ENCODE measurements around the gene POMT2.

The POMT2 gene

DNA sequence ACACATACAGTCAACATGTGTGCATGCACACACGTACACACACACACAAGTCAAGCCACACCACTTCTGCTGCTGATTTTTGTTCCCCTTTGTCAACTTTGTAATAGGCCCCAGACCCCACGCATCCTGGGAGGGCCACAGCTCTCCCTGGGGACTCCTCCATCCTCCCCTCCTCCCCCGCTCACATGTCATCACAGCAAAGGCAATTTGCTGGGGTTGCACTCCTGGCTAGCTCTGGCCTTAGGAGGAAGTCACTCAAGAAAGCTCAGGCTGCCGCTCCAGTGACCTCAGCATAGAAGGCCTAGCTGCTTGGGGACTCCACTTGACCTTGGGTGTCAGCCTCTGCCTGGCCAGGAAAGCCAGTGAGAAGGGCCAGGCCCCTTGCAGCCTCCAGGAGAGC is 76.8 kb downstream of the POMT2 start:
- intact Hi-C loops (cut with micrococcal nuclease): no loop called here
- H3K27ac Mint-ChIP-seq: no peak overlapping the region
- H3K4me1 Mint-ChIP-seq (ENCODE audit: low read depth): no peaks in the 10 kb centered on the region

DNA sequence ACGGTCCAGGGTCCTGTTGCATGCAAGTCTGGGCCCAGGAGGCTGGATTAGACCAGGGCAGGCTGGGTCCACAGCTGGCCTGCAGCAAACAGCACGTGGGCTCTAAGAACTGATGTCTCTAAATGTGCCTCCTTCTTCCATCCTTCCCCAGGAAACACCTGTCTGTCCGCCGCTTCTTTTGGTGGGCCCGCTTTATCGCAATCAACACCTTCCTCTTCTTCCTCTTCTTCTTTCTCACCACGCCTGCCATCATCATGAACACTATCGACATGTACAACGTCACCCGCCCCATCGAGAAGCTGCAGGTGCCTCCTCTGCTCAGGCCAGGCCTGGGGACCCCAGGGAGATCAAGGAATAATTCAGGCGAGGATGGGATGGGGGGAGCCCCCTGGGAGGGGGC is 77.9 kb downstream of the POMT2 start:
- H3K27me3 Mint-ChIP-seq: peaks cover 4% of the 10 kb centered on the region
- no peaks in the 10 kb centered on the region for H3K4me1 Mint-ChIP-seq (ENCODE audit: low read depth)
- no peaks in the 10 kb centered on the region for H3K36me3 Mint-ChIP-seq (ENCODE audit: low read depth)
- intact Hi-C loops (cut with micrococcal nuclease): no loop called here
- H3K4me3 Mint-ChIP-seq: no peak overlapping the region
- H3K27ac Mint-ChIP-seq: no peak overlapping the region
- no peaks in the 10 kb centered on the region for H3K9me3 Mint-ChIP-seq

More for the DNA sequence above, 76.8 kb downstream of the POMT2 start:
- no peak overlapping the region for H3K4me3 Mint-ChIP-seq
- H3K27me3 Mint-ChIP-seq: peaks cover 4% of the 10 kb centered on the region
- no peaks in the 10 kb centered on the region for H3K36me3 Mint-ChIP-seq (ENCODE audit: low read depth)
- no peaks in the 10 kb centered on the region for H3K9me3 Mint-ChIP-seq

DNA sequence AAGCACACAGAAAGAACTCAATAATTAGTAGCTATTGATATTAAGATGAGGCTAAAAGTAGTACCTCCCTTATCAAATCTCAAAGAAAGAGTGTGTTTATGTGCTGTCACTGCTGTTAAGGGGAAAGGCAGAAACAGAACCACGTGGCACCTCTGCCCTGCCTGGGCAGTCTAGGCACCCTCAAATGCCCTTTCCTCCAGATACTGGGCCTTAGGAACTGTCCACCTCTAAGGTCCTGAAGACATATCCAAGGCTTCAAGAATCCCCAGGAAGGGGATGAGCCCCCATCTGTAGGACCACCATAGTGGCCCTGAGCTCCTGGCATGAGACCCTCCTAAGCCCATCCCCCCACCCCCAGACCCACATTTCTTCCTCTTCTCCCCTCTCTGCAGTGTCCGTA is 78.7 kb downstream of the POMT2 start:
- intact Hi-C loops (cut with micrococcal nuclease): no loop called here
- H3K9me3 Mint-ChIP-seq: no peaks in the 10 kb centered on the region

DNA sequence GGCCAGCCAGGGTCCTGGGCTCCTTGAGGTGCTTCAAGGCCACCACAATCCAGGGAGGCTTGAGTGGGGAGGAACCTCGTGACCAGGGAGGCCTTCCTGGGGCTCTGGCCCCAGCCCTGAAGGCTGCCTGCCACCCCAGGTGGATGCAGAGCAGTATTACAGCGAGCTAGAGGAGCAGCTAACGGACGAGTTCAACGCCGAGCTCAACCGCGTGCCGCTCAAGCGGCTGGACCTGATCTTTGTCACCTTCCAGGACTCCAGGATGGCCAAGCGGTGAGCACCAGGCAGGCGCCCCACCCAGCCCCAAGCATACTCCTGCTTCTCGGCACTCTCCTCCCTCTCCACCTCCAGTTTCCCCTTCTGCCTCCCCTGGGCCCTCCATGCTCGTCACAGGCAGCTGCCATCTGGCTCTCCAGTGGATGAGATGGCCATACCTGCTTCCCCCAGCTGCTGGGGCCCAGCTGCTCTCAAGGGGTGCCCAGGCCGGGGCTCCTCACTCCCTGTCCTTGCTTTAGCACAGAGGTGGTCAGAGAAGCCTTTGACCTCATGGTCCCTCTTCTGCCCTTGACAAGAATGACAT is 80.3 kb downstream of the POMT2 start:
- no peaks in the 10 kb centered on the region for H3K36me3 Mint-ChIP-seq (ENCODE audit: low read depth)
- H3K4me3 Mint-ChIP-seq: no peak overlapping the region
- no peak overlapping the region for H3K27ac Mint-ChIP-seq
- intact Hi-C loops (cut with micrococcal nuclease): no loop called here
- H3K4me1 Mint-ChIP-seq (ENCODE audit: low read depth): no peaks in the 10 kb centered on the region
- no peaks in the 10 kb centered on the region for H3K9me3 Mint-ChIP-seq
- H3K27me3 Mint-ChIP-seq: peaks cover 4% of the 10 kb centered on the region

More for the DNA sequence above, 78.7 kb downstream of the POMT2 start:
- H3K27me3 Mint-ChIP-seq: peaks cover 4% of the 10 kb centered on the region
- H3K36me3 Mint-ChIP-seq (ENCODE audit: low read depth): no peaks in the 10 kb centered on the region
- no peak overlapping the region for H3K4me3 Mint-ChIP-seq
- H3K4me1 Mint-ChIP-seq (ENCODE audit: low read depth): no peaks in the 10 kb centered on the region
- H3K27ac Mint-ChIP-seq: no peak overlapping the region

DNA sequence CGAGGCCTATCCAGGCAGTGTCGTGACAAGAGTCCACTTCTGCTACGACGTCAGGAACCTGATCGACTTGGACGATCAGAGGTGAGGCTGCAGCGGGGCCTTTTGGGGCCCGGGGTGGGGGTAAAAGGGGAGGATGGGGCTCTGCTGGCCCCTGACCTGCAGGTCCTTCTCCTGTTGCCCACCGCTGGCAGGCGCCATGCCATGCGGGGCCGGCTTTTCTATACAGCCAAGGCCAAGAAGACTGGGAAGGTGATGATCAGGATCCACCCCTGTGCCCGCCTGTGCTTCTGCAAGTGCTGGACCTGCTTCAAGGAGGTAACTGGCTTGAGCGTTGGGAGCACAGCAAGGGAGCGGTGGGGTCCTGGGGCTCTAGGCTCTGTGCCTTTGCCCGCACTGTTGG is 81.3 kb downstream of the POMT2 start:
- no peak overlapping the region for H3K4me3 Mint-ChIP-seq
- H3K4me1 Mint-ChIP-seq (ENCODE audit: low read depth): no peaks in the 10 kb centered on the region
- no peaks in the 10 kb centered on the region for H3K36me3 Mint-ChIP-seq (ENCODE audit: low read depth)
- no peaks in the 10 kb centered on the region for H3K9me3 Mint-ChIP-seq
- intact Hi-C loops (cut with micrococcal nuclease): no loop called here
- H3K27ac Mint-ChIP-seq: no peak overlapping the region
- H3K27me3 Mint-ChIP-seq: peaks cover 4% of the 10 kb centered on the region

DNA sequence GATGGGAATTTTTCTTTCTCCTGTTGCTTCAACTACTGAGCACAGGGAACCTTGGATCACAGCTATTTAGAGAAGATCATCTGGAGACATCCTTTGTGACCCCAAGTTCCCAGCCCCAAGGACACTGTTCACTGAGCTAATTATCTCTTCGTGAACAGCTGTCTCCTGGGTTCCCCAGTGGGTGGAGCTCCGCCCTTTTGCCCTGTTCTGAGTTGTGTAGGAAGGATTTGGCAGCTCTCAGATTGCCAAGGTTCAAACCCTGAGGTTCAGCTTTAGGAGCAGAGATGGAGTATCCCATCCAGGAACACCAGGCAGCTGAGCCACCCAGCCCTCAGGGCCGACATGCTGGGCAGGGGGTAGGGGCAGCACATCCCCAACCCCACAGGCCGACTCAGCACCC is 81.7 kb downstream of the POMT2 start:
- Mint-ChIP-seq H3K27me3 (peaks cover 4% of the 10 kb centered on the region), H3K36me3 (ENCODE audit: low read depth) (no peaks in the 10 kb centered on the region), H3K9me3 (no peaks in the 10 kb centered on the region), H3K4me3 (no peak overlapping the region), H3K27ac (no peak overlapping the region), H3K4me1 (ENCODE audit: low read depth) (no peaks in the 10 kb centered on the region)
- intact Hi-C loops (cut with micrococcal nuclease): no loop called here

DNA sequence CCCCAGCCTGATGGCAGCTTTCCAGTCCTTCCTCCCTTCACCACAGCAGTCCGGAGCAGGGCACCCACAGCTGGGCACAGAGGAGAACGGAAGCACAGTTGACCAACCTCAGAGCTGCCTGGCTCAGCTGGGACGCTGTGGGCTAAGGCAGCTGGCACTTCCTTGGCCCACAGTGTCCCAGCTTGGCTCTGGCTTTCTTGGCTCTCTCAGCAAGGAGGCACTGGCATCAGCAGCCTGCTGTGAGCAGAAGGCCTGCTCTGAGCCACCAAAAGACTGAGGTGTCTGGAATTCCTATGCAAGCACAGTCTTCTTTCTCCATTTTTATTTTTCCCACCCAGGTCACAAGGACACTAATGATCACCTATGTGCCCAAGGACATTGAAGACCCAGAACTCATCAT is 82.3 kb downstream of the POMT2 start:
- H3K36me3 Mint-ChIP-seq (ENCODE audit: low read depth): no peaks in the 10 kb centered on the region
- no peak overlapping the region for H3K27ac Mint-ChIP-seq
- peaks cover 4% of the 10 kb centered on the region for H3K27me3 Mint-ChIP-seq

DNA sequence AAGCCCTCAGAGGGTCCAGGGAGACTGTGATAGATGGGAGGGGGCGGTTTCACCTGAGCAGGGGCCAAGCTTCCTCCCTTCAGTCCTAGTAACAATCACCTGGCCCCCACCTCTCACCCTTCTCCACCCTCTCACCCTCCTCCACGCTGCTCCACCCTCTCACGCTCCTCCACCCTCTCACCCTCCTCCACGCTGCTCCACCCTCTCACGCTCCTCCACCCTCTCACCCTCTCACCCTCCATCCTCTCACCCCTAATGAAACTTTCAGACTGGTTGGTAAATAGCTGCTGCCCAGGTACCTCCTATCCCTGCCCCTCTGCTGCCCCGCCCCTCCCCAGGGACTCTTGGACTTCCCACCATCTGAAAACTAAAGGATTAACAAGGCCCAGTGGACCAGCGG is 83.9 kb downstream of the POMT2 start:
- H3K9me3 Mint-ChIP-seq: no peaks in the 10 kb centered on the region
- H3K36me3 Mint-ChIP-seq (ENCODE audit: low read depth): no peaks in the 10 kb centered on the region
- H3K4me1 Mint-ChIP-seq (ENCODE audit: low read depth): no peaks in the 10 kb centered on the region
- no peak overlapping the region for H3K4me3 Mint-ChIP-seq
- H3K27ac Mint-ChIP-seq: no peak overlapping the region
- intact Hi-C loops (cut with micrococcal nuclease): no loop called here
- H3K27me3 Mint-ChIP-seq: no peaks in the 10 kb centered on the region

More for the DNA sequence above, 82.3 kb downstream of the POMT2 start:
- intact Hi-C loops (cut with micrococcal nuclease): no loop called here
- Mint-ChIP-seq H3K4me3 (no peak overlapping the region), H3K4me1 (ENCODE audit: low read depth) (no peaks in the 10 kb centered on the region), H3K9me3 (no peaks in the 10 kb centered on the region)

DNA sequence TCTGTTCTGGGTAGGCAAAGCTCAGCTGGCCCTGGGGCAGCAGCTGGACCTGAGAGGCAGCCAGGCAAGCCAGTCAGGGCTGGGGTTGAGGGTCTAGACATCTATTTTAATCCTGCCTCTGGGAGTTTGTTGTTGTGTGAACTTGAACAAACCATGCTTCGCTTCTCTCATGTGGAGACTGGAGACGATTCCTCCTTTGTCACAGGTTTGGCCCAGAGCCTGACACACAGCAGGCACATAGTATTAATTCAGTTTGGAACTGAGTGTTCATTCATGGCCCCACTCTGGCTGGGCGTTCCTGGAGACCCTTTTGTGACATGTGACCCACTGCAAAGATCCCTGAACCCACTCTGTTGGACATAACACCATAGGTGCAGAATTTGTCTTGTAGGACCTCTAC is 89.0 kb downstream of the POMT2 start:
- H3K9me3 Mint-ChIP-seq: no peaks in the 10 kb centered on the region
- H3K4me3 Mint-ChIP-seq: no peak overlapping the region
- H3K27me3 Mint-ChIP-seq: no peaks in the 10 kb centered on the region
- no peak overlapping the region for H3K27ac Mint-ChIP-seq
- no peaks in the 10 kb centered on the region for H3K4me1 Mint-ChIP-seq (ENCODE audit: low read depth)
- intact Hi-C loops (cut with micrococcal nuclease): no loop called here
- no peaks in the 10 kb centered on the region for H3K36me3 Mint-ChIP-seq (ENCODE audit: low read depth)

DNA sequence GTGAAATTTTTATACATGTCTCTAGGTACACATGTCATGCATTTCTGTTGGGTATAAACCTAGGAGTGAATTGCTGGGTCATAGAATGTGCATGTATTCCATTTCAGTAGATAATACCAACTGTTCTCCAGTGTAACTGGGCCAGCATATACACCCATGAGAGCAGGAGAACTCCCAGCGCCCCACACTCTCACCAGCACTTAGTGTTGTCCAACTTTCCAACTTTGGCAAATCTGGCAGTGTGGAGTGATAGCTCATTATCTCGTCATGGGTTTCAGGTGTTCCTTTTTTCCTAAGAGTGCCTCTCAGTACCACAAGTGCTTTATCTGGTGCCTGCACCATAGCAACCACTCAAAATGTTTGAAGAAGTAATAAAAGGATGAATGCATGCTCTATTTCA is 89.8 kb downstream of the POMT2 start:
- no peaks in the 10 kb centered on the region for H3K4me1 Mint-ChIP-seq (ENCODE audit: low read depth)
- intact Hi-C loops (cut with micrococcal nuclease): no loop called here
- H3K36me3 Mint-ChIP-seq (ENCODE audit: low read depth): no peaks in the 10 kb centered on the region

DNA sequence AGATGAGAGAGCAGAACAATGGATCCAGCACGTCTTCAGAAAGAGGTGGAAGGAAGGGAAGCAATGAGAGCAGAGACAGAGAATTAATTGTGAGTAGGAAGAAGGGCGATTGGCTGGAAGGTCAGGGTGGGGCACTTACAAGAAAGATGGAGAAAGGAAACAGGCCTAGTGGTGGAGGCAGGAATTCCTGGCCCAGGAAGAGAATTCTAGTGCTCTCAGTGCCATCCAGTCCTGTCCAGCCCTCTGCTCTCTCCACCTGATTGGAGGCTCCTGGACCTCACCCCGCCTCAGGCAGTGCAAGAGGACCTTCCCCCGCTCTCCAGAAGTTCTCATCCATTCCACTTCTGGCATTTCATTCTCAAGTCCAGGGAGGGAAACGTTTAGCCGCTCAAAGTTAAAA is 92.6 kb downstream of the POMT2 start:
- no peak overlapping the region for H3K27ac Mint-ChIP-seq
- H3K36me3 Mint-ChIP-seq (ENCODE audit: low read depth): no peaks in the 10 kb centered on the region
- no peak overlapping the region for H3K4me3 Mint-ChIP-seq
- H3K4me1 Mint-ChIP-seq (ENCODE audit: low read depth): no peaks in the 10 kb centered on the region
- intact Hi-C loops (cut with micrococcal nuclease): no loop called here
- no peaks in the 10 kb centered on the region for H3K9me3 Mint-ChIP-seq
- no peaks in the 10 kb centered on the region for H3K27me3 Mint-ChIP-seq

More for the DNA sequence above, 89.8 kb downstream of the POMT2 start:
- no peaks in the 10 kb centered on the region for H3K9me3 Mint-ChIP-seq
- no peak overlapping the region for H3K27ac Mint-ChIP-seq
- no peak overlapping the region for H3K4me3 Mint-ChIP-seq
- H3K27me3 Mint-ChIP-seq: no peaks in the 10 kb centered on the region

DNA sequence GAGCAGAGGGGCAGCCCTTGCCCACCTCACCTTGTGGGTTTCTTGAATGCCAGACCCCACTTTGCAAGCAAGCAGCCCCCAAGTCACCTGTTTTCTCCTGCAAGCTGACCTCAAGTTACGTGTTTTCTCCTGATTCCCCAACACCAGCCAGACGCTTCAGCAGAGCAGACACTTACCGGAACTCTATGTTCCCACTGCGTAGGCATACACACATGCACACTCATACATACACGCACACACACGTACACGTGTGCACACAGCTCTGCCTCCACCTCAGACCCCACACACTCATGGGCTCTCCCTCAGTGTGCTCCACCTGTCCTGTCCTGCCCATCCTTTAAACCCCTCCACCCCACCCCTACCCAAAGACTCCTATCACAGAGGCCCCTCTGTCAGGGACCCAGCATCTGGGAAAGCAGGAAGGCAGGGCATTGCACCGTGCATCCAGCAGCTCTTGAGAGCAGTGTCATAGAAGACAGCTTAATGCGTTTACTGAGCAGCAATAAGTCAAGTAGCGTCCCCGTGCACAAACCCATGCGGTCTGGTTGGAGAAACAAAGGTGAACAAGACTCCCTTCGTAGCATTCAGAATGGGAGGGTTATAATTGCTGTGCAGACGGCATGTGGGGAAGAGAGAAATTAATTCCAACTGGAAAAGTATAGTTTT is 94.7 kb downstream of the POMT2 start:
- H3K4me3 Mint-ChIP-seq: no peak overlapping the region
- intact Hi-C loops (cut with micrococcal nuclease): no loop called here
- H3K27ac Mint-ChIP-seq: no peak overlapping the region
- H3K4me1 Mint-ChIP-seq (ENCODE audit: low read depth): no peaks in the 10 kb centered on the region
- H3K9me3 Mint-ChIP-seq: no peaks in the 10 kb centered on the region
- no peaks in the 10 kb centered on the region for H3K36me3 Mint-ChIP-seq (ENCODE audit: low read depth)
- no peaks in the 10 kb centered on the region for H3K27me3 Mint-ChIP-seq

DNA sequence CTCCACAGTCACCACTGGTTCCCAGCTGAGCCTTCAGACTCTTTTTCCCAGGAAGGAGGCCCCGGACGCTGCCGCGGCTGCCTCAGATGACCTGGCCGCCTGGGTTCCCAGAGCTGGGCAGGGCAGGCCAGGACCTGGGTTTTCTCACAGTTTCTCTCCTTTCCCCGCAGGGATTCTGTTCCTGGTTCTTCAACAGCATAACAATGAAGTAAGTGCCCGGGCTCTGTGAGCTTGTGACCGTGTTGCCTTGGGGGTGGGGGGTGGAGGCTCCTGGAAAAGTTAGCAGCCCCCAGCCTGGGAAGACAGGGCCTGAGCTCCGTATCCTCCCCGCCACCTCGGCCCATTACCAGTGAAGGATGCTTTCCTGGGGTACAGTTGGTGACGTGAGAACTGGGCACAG is 95.4 kb downstream of the POMT2 start:
- H3K4me1 Mint-ChIP-seq (ENCODE audit: low read depth): no peaks in the 10 kb centered on the region
- no peaks in the 10 kb centered on the region for H3K9me3 Mint-ChIP-seq
- H3K4me3 Mint-ChIP-seq: no peak overlapping the region
- no peaks in the 10 kb centered on the region for H3K27me3 Mint-ChIP-seq
- intact Hi-C loops (cut with micrococcal nuclease): no loop called here
- no peak overlapping the region for H3K27ac Mint-ChIP-seq
- no peaks in the 10 kb centered on the region for H3K36me3 Mint-ChIP-seq (ENCODE audit: low read depth)
